Keratinocyte (primary cell): Measurements from ENCODE around the gene PPP1R18. TPM values are rescaled to one million over a fixed set of nuclear protein-coding genes. Genes with fewer than 3 reads are reported as not detected.
"Not testable (repeated sequence)": the region's sequence is repeated elsewhere in the genome, so short reads cannot be mapped to it uniquely, and the experiment has no call there.

Experiments
- DNase-seq: peaks from one replicate; pipeline ENCODE4 v3.0.0-alpha.2; 2011; ENCODE audit warnings: low read depth, missing footprints, low spot score
- FAIRE-seq: peaks from 2 replicates; lab custom pipeline; 2011; peaks lifted over from hg19 to GRCh38; lab: Jason Lieb, UNC
- H2AFZ ChIP-seq: 2 replicates; pipeline ENCODE4 v1.6.0; 2012; ENCODE audit warnings: low read length, control low read depth, inconsistent platforms; ENCODE audit not compliant: control insufficient read depth
- H3K27ac ChIP-seq: 2 replicates; pipeline ENCODE4 v1.5.1; 2011; ENCODE audit warnings: low read length; ENCODE audit not compliant: control insufficient read depth, insufficient read depth
- H3K27me3 ChIP-seq: 3 replicates; pipeline ENCODE4 v1.6.0; 2011; ENCODE audit warnings: low read length; ENCODE audit not compliant: control insufficient read depth, insufficient read depth; ENCODE audit errors: extremely low read depth
- H3K36me3 ChIP-seq, 2 experiments: 2 replicates in 1 of 2; 3 replicates in 1 of 2; pipeline ENCODE4 v1.5.1; 2011; ENCODE audit warnings: low read length in 2 of 2, mild to moderate bottlenecking in 1 of 2; ENCODE audit not compliant: control insufficient read depth in 2 of 2, insufficient read depth in 2 of 2; ENCODE audit errors: extremely low read depth in 1 of 2
- H3K4me1 ChIP-seq: 3 replicates; pipeline ENCODE4 v1.5.1; 2011; ENCODE audit warnings: low read length; ENCODE audit not compliant: control insufficient read depth, insufficient read depth; ENCODE audit errors: extremely low read depth
- H3K4me2 ChIP-seq: 3 replicates; pipeline ENCODE4 v1.6.0; 2011; ENCODE audit warnings: low read depth, low read length; ENCODE audit not compliant: control insufficient read depth, insufficient read depth; ENCODE audit errors: extremely low read depth
- H3K4me3 ChIP-seq, 3 experiments: fragments of 200-600 bp in 1 of 3; sonication (generic) in 1 of 3; 2 replicates in 2 of 3; 3 replicates in 1 of 3; pipeline ENCODE4 v1.5.1; 2011 to 2016; ENCODE audit warnings: low read length in 3 of 3, mild to moderate bottlenecking in 3 of 3, control low read depth in 2 of 3, inconsistent platforms in 1 of 3, low read depth in 1 of 3, mixed read lengths in 1 of 3, mixed run types in 1 of 3, moderate library complexity in 1 of 3; ENCODE audit not compliant: control insufficient read depth in 2 of 3, insufficient read depth in 2 of 3; ENCODE audit errors: extremely low read depth in 1 of 3
- H3K79me2 ChIP-seq: 2 replicates; pipeline ENCODE4 v1.6.0; 2012; ENCODE audit warnings: low read length; ENCODE audit not compliant: control insufficient read depth, insufficient read depth
- H3K9ac ChIP-seq: 3 replicates; pipeline ENCODE4 v1.6.0; 2011; ENCODE audit warnings: low read length; ENCODE audit not compliant: control insufficient read depth, insufficient read depth; ENCODE audit errors: extremely low read depth
- H3K9me1 ChIP-seq: 3 replicates; pipeline ENCODE4 v1.6.0; 2011; ENCODE audit warnings: low read length; ENCODE audit not compliant: control insufficient read depth, insufficient read depth; ENCODE audit errors: extremely low read depth
- H3K9me3 ChIP-seq: 2 replicates; pipeline ENCODE4 v1.5.1; 2012; ENCODE audit warnings: low read depth, low read length; ENCODE audit not compliant: control insufficient read depth
- H4K20me1 ChIP-seq: 3 replicates; pipeline ENCODE4 v1.6.0; 2011; ENCODE audit warnings: low read length; ENCODE audit not compliant: control insufficient read depth, insufficient read depth; ENCODE audit errors: extremely low read depth
- CTCF ChIP-seq, 3 experiments: IDR thresholded peaks in 1 of 3; conservative IDR thresholded peaks in 1 of 3; optimal IDR thresholded peaks in 1 of 3; 2 replicates in 2 of 3; 3 replicates in 1 of 3; pipeline versions ENCODE3 to v1.5.1; 2011; ENCODE audit warnings: low read length in 3 of 3, mild to moderate bottlenecking in 3 of 3, moderate library complexity in 2 of 3, control low read depth in 1 of 3, inconsistent platforms in 1 of 3; ENCODE audit not compliant: insufficient read depth in 2 of 3; ENCODE audit errors: extremely low read depth in 1 of 3
- EZH2 ChIP-seq: IDR thresholded peaks from one replicate; pipeline ENCODE4 v1.6.1; 2012; ENCODE audit warnings: inconsistent platforms, mild to moderate bottlenecking, low read length, moderate library complexity
- dilution Hi-C: fragments of 300-500 bp; cut with MboI; formaldehyde crosslinking; loops from one replicate; pipeline ENCODE4 v1.7.0; 2020; ENCODE audit warnings: low sequenced_read_pairs; ENCODE audit not compliant: extremely low pct_ligation_motif_present
- polyA plus RNA-seq, 5 experiments: library from polyadenylated mRNA; depleted of rRNA in 3 of 5; stranded (reverse) in 3 of 5; stranded (forward) in 1 of 5; unstranded in 1 of 5; fragments of >200 nt; gene quantifications; 1 replicate in 1 of 5; 2 replicates in 3 of 5; 3 replicates in 1 of 5; pipeline versions ENCODE4 v1.2.1 to v1.2.3, GENCODE V29; 2011 to 2012; ENCODE audit warnings: missing spikeins in 2 of 5, low read depth in 1 of 5, low replicate concordance in 1 of 5

The PPP1R18 gene
- polyA plus RNA-seq, 1 donor (not counting 4 experiments of a cell fraction or from before 2014, with no cell fraction given): 88.9 TPM

GRCh38 chr6:30719791-30720737 lies 33.6 kb upstream of the PPP1R18 start, which contains the start of gene TUBB:
Gene TUBB, plus strand, starts transcription at chr6:30720352. Its CDS starts 155 bp downstream, at chr6:30720507.
- FAIRE-seq: peak; percentile 9
- peak within 1 kb of the TSS; percentile 84 to 100 (median 93) for H3K4me3 ChIP-seq
- dilution Hi-C loops: no loop called here

DNA sequence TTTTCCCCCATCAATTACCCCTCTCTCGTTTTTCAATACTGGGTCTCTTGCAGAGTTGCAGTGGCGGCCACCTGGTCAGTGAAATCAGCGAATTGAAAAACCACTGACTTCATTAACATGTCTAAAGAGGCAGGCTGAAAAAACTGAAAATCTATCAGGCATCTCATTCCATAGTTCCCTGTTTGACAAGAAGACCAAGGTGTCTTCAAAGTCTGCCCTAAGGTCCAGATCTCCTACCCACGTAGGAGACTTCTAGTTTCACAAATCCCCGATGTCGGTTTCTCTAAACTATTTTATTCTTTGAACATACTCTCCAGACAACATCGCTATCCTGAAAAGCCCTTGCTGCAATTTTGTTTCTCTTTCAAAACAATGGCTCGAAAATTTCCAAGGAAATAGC lies 32.9 kb upstream of the PPP1R18 start:
- peak overlapping the region; percentile 77 to 85 (median 84) for H3K4me3 ChIP-seq
- H3K36me3 ChIP-seq: peaks cover 6 to 12% of the 10 kb centered on the region in 2 experiments
- peak overlapping the region; percentile 81 for H3K9ac ChIP-seq
- peak overlapping the region; percentile 83 for H3K27ac ChIP-seq
- no peaks in the 10 kb centered on the region for H3K9me1 ChIP-seq
- dilution Hi-C loops: no loop called here
- H3K4me2 ChIP-seq: peak overlapping the region; percentile 95
- FAIRE-seq (no peak), DNase-seq (no peak)
- H4K20me1 ChIP-seq: peaks cover 22% of the 10 kb centered on the region
- no peak overlapping the region for H2AFZ ChIP-seq
- TF ChIP-seq EZH2 (no peak), CTCF (optimal IDR thresholded peaks at IDR 0.05 in 1 of 3, IDR thresholded peaks at IDR 0.05 in 1 of 3, conservative IDR thresholded peaks at IDR 0.05 in 1 of 3; ENCODE audit: extremely low read depth in 1 of 3, insufficient read depth in 2 of 3, low read length in 3 of 3) (no peak)
- peaks cover 45% of the 10 kb centered on the region for H3K79me2 ChIP-seq
- peaks cover 30% of the 10 kb centered on the region for H3K4me1 ChIP-seq
- no peaks in the 10 kb centered on the region for H3K9me3 ChIP-seq
- H3K27me3 ChIP-seq: no peaks in the 10 kb centered on the region

More at GRCh38 chr6:30719791-30720737, 33.6 kb upstream of the PPP1R18 start, which contains the start of gene TUBB:
- H3K4me1 ChIP-seq: peaks cover 30% of the 10 kb centered on the region
- H3K9ac ChIP-seq: peak within 1 kb of the TSS; percentile 93
- H3K27ac ChIP-seq: peak within 1 kb of the TSS; percentile 92
- H3K36me3 ChIP-seq: peaks cover 10 to 17% of the 10 kb centered on the region in 2 experiments
- H3K79me2 ChIP-seq: peaks cover 52% of the 10 kb centered on the region
- H3K9me1 ChIP-seq: no peaks in the 10 kb centered on the region
- DNase-seq: peak; percentile 90
- H3K9me3 ChIP-seq: no peaks in the 10 kb centered on the region
- no peak for TF ChIP-seq CTCF (optimal IDR thresholded peaks at IDR 0.05 in 1 of 3, IDR thresholded peaks at IDR 0.05 in 1 of 3, conservative IDR thresholded peaks at IDR 0.05 in 1 of 3; ENCODE audit: extremely low read depth in 1 of 3, insufficient read depth in 2 of 3, low read length in 3 of 3)
- H4K20me1 ChIP-seq: peaks cover 26% of the 10 kb centered on the region
- peak within 1 kb of the TSS; percentile 95 for H3K4me2 ChIP-seq
- peak within 1 kb of the TSS; percentile 48 for H2AFZ ChIP-seq
- no peaks in the 10 kb centered on the region for H3K27me3 ChIP-seq

DNA sequence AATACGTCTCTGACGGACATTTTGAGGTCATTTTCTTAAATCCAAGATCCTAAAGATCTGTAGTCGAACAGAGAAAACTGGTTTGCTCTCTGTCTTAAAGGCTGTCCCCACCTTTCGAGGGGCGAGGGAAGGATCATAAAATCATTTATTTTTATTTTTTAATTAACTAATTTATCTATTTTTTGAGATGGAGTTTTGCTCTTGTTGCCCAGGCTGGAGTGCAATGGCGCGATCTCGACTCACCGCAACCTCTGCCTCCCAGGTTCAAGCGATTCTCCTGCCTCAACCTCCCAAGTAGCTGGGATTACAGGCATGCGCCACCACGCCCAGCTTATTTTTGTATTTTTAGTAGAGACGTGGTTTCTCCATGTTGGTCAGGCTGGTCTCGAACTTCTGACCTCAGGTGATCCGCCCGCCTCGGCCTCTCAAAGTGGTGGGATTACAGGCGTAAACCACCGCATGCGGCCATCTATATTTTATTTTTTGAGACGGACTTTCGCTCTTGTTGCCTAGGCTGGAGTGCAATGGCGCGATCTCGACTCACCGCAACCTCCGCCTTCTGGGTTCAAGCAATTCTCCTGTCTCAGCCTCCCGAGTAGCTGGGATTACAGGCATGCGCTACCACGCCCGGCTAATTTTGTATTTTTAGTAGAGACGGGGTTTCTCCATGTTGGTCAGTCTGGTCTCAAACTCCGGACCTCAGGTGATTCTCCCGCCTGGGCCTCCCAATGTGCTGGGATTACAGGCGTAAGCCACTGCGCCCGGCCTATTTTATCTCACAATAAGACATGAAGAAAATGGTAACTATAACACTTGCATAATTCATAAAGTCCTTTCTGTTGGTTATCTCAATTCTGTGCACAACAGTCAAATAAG lies 31.6 kb upstream of the PPP1R18 start:
- Histone ChIP-seq H2AFZ (peak overlapping the region; percentile 50), H3K4me3 (peak overlapping the region; percentile 24 to 67 (median 59))
- not testable (repeated sequence) for FAIRE-seq

More for the DNA sequence above, 31.6 kb upstream of the PPP1R18 start:
- Histone ChIP-seq H3K27ac (peak overlapping the region; percentile 86), H3K4me1 (peaks cover 20% of the 10 kb centered on the region), H4K20me1 (peaks cover 12% of the 10 kb centered on the region), H3K4me2 (peak overlapping the region; percentile 78), H3K9ac (peak overlapping the region; percentile 80), H3K79me2 (peaks cover 32% of the 10 kb centered on the region), H3K36me3 (peaks cover 11 to 20% of the 10 kb centered on the region in 2 experiments)
- H3K9me1 ChIP-seq, H3K9me3 ChIP-seq, H3K27me3 ChIP-seq, DNase-seq, dilution Hi-C loops: not testable (repeated sequence)
